H1 (cell line): ENCODE results near the gene NECTIN2.

ENCODE experiments used
- CHD7 ChIP-seq: fragments of 300-600 bp; sonication (generic); IDR thresholded peaks from 2 replicates; pipeline ENCODE4 v1.7.1; 2012; ENCODE audit warnings: low read length, moderate library complexity, mild to moderate bottlenecking, inconsistent platforms; ENCODE audit not compliant: insufficient replicate concordance
- EGR1 ChIP-seq: IDR thresholded peaks from 2 replicates; pipeline ENCODE4 v1.6.1; 2011; ENCODE audit warnings: low read depth, low read length, borderline replicate concordance
- EP300 ChIP-seq, 2 experiments: IDR thresholded peaks; 1 replicate in 1 of 2; 2 replicates in 1 of 2; pipeline ENCODE4 v1.6.1; 2011 to 2012; ENCODE audit warnings: low read depth in 2 of 2, low read length in 2 of 2, mild to moderate bottlenecking in 2 of 2, borderline replicate concordance in 1 of 2, inconsistent platforms in 1 of 2, moderate library complexity in 1 of 2
- GABPA ChIP-seq: IDR thresholded peaks from 2 replicates; pipeline ENCODE4 v1.6.1; 2011; ENCODE audit warnings: mild to moderate bottlenecking, low read length, moderate library complexity, borderline replicate concordance; ENCODE audit not compliant: insufficient read depth
- POLR2A ChIP-seq, 2 experiments: IDR thresholded peaks; 1 replicate in 1 of 2; 2 replicates in 1 of 2; pipeline ENCODE4 v1.6.1; 2011; ENCODE audit warnings: low read depth in 2 of 2, low read length in 2 of 2, mild to moderate bottlenecking in 2 of 2; ENCODE audit errors: control extremely low read depth in 1 of 2
- POLR2AphosphoS5 ChIP-seq: IDR thresholded peaks from 2 replicates; pipeline ENCODE4 v1.6.1; 2011; ENCODE audit warnings: low read depth, low read length
- RAD21 ChIP-seq, 2 experiments: IDR thresholded peaks in 1 of 2; conservative IDR thresholded peaks in 1 of 2; 2 replicates each; pipeline ENCODE4 v1.6.1; 2011; ENCODE audit warnings: low read depth in 2 of 2, low read length in 2 of 2, improper control_type of control experiment in 1 of 2, inconsistent platforms in 1 of 2, mild to moderate bottlenecking in 1 of 2, moderate library complexity in 1 of 2
- RNF2 ChIP-seq: fragments of 200-900, 300-1000 bp; sonication (generic); IDR thresholded peaks from 2 replicates; pipeline ENCODE4 v1.7.1; 2016; ENCODE audit warnings: borderline replicate concordance, low read depth, mild to moderate bottlenecking, antibody characterized with exemption, low read length; ENCODE audit not compliant: poor library complexity, severe bottlenecking; ENCODE audit errors: missing control alignments
- SIX5 ChIP-seq: IDR thresholded peaks from 2 replicates; pipeline ENCODE4 v1.6.1; 2011; ENCODE audit warnings: mild to moderate bottlenecking, low read depth, low read length
- TAF1 ChIP-seq: IDR thresholded peaks from 2 replicates; pipeline ENCODE4 v1.6.1; 2011; ENCODE audit warnings: mild to moderate bottlenecking, low read depth, low read length
- TF ChIP-seq, protein P1 (sequence below): IDR thresholded peaks from 2 replicates; pipeline ENCODE4 v1.6.1; 2012; ENCODE audit warnings: low read length, inconsistent platforms

DNA sequence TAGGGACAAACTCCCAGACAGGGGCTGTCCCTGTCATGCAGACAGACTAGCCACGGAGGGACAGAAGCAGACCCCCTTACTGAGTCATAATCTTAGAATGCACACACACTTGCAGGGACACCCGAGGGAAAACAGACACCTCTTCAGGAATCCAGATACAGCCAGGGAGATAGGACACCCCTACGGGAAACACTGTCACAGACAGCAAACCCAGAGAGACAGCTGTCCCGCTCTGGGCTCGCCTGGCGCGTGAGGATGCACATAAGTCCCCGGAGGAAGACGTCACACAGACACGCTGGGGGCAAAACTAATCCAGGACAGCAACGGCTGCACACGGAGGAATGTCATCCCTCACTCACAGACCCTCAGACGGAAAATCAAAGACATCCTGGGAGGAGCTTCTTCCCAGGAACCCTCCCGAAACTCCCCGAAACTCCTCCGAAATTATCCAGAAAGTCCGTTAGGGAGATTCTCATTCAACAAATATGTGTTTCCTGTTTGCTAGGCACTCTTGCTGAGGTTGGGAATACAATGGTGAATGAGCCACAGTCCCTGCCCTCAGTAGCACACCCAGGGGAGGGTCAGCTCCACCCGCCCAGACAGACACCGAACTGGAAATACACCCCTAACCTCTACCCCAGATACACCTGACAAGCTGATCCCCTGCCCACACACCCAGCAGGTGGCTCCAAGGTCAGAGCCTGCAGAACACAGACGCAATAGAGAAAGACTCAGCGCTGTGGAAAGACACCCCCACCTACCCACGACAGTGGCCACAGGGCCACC lies 29.8 kb downstream of the NECTIN2 start:
- TF ChIP-seq RAD21 (IDR thresholded peaks at IDR 0.05 in 1 of 2, conservative IDR thresholded peaks at IDR 0.05 in 1 of 2; ENCODE audit: low read depth in 2 of 2, low read length in 2 of 2) = no peak
- TF ChIP-seq POLR2AphosphoS5 = no peak
- no peak for TF ChIP-seq POLR2A (IDR thresholded peaks at IDR 0.05; ENCODE audit: control extremely low read depth in 1 of 2, low read depth in 2 of 2, low read length in 2 of 2)
- TF ChIP-seq, protein P1, sequence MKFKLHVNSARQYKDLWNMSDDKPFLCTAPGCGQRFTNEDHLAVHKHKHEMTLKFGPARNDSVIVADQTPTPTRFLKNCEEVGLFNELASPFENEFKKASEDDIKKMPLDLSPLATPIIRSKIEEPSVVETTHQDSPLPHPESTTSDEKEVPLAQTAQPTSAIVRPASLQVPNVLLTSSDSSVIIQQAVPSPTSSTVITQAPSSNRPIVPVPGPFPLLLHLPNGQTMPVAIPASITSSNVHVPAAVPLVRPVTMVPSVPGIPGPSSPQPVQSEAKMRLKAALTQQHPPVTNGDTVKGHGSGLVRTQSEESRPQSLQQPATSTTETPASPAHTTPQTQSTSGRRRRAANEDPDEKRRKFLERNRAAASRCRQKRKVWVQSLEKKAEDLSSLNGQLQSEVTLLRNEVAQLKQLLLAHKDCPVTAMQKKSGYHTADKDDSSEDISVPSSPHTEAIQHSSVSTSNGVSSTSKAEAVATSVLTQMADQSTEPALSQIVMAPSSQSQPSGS = no peak
- no peak for TF ChIP-seq SIX5
- TF ChIP-seq RNF2 = no peak
- no peak for TF ChIP-seq CHD7
- TF ChIP-seq EGR1 = no peak
- no peak for TF ChIP-seq TAF1
- TF ChIP-seq GABPA = no peak
- TF ChIP-seq EP300 (IDR thresholded peaks at IDR 0.05; ENCODE audit: borderline replicate concordance in 1 of 2, low read depth in 2 of 2, low read length in 2 of 2) = no peak
